ENCODE measurements around the gene ZNF747. TPM values are rescaled to one million over a fixed set of nuclear protein-coding genes. Genes with fewer than 3 reads are reported as not detected.

ZNF747 gene
- total and polyA plus RNA-seq, 2 donors, result 11.9 to 13.3 TPM

Small RNA genes lying within 50 kb of the gene (small RNA-seq; reads per million reads assigned to genes)
- gene MIR4518 (not detected), gene RNU7-61P (not detected)

Other genes with a start within 250 kb of the ZNF747 start
- 20.0 TPM for gene CD2BP2, start 179.6 kb downstream of the ZNF747 start, total RNA-seq
- 50.2 TPM for gene CD2BP2, start 179.6 kb downstream of the ZNF747 start, polyA plus RNA-seq
- 18.9 TPM for gene TBC1D10B, start 164.4 kb downstream of the ZNF747 start, total RNA-seq
- gene TBC1D10B, start 164.4 kb downstream of the ZNF747 start, polyA plus RNA-seq, result 29.5 TPM
- 165 TPM for gene MYL11, start 160.1 kb downstream of the ZNF747 start, total RNA-seq
- 1.4 TPM for gene MYL11, start 160.1 kb downstream of the ZNF747 start, polyA plus RNA-seq
- gene SEPTIN1, start 152.3 kb downstream of the ZNF747 start, total RNA-seq, result 0.37 TPM
- 3.5 TPM for gene SEPTIN1, start 152.3 kb downstream of the ZNF747 start, polyA plus RNA-seq
- gene ZNF48, start 139.4 kb downstream of the ZNF747 start, total RNA-seq, result 6.7 TPM
- 10.2 TPM for gene ZNF48, start 139.4 kb downstream of the ZNF747 start, polyA plus RNA-seq
- gene ZNF771, start 127.3 kb downstream of the ZNF747 start, total RNA-seq, result 5.2 TPM
- gene ZNF771, start 127.3 kb downstream of the ZNF747 start, polyA plus RNA-seq, result 18.6 TPM
- 8.0 TPM for gene DCTPP1, start 104.8 kb downstream of the ZNF747 start, total RNA-seq
- 36.7 TPM for gene DCTPP1, start 104.8 kb downstream of the ZNF747 start, polyA plus RNA-seq
- gene SEPHS2, start 89.0 kb downstream of the ZNF747 start, total RNA-seq, result 7.1 TPM
- 45.8 TPM for gene SEPHS2, start 89.0 kb downstream of the ZNF747 start, polyA plus RNA-seq
- gene ITGAL, start 62.1 kb downstream of the ZNF747 start, total RNA-seq, result 4.1 TPM
- gene ITGAL, start 62.1 kb downstream of the ZNF747 start, polyA plus RNA-seq, result 1.8 TPM
- 17.7 TPM for gene ZNF768, start 8.3 kb downstream of the ZNF747 start, total RNA-seq
- 50.6 TPM for gene ZNF768, start 8.3 kb downstream of the ZNF747 start, polyA plus RNA-seq
- 5.7 TPM for gene ZNF764, start 23.5 kb upstream of the ZNF747 start, total RNA-seq
- 8.1 TPM for gene ZNF764, start 23.5 kb upstream of the ZNF747 start, polyA plus RNA-seq
- gene ZNF688, start 36.9 kb upstream of the ZNF747 start, total RNA-seq, result 10.0 TPM
- gene ZNF688, start 36.9 kb upstream of the ZNF747 start, polyA plus RNA-seq, result 15.6 TPM
- gene ZNF785, start 50.8 kb upstream of the ZNF747 start, total RNA-seq, result 15.7 TPM
- 7.5 TPM for gene ZNF785, start 50.8 kb upstream of the ZNF747 start, polyA plus RNA-seq
- 5.6 TPM for gene ZNF689, start 75.5 kb upstream of the ZNF747 start, total RNA-seq
- 8.8 TPM for gene ZNF689, start 75.5 kb upstream of the ZNF747 start, polyA plus RNA-seq
- gene PRR14, start 116.1 kb upstream of the ZNF747 start, total RNA-seq, result 6.9 TPM
- 55.3 TPM for gene PRR14, start 116.1 kb upstream of the ZNF747 start, polyA plus RNA-seq
- 18.8 TPM for gene FBRS, start 123.6 kb upstream of the ZNF747 start, total RNA-seq
- gene FBRS, start 123.6 kb upstream of the ZNF747 start, polyA plus RNA-seq, result 52.3 TPM
- 15.0 TPM for gene SRCAP, start 164.3 kb upstream of the ZNF747 start, total RNA-seq
- gene SRCAP, start 164.3 kb upstream of the ZNF747 start, polyA plus RNA-seq, result 20.3 TPM
- gene PHKG2, start 213.6 kb upstream of the ZNF747 start, total RNA-seq, result 9.1 TPM
- gene PHKG2, start 213.6 kb upstream of the ZNF747 start, polyA plus RNA-seq, result 28.9 TPM
- 1.3 TPM for gene CFAP119, start 227.2 kb upstream of the ZNF747 start, total RNA-seq
- 3.1 TPM for gene CFAP119, start 227.2 kb upstream of the ZNF747 start, polyA plus RNA-seq
- gene RNF40, start 227.5 kb upstream of the ZNF747 start, total RNA-seq, result 47.3 TPM
- gene RNF40, start 227.5 kb upstream of the ZNF747 start, polyA plus RNA-seq, result 57.6 TPM